IPS-15b (cell line): ENCODE data around the gene MT4.

Experiments used
- H3K27me3 ChIP-seq: one replicate; pipeline ENCODE4 v1.6.1; 2013; ENCODE audit warnings: low read length; ENCODE audit not compliant: control insufficient read depth, insufficient read depth
- H3K36me3 ChIP-seq: one replicate; pipeline ENCODE4 v1.6.1; 2013; ENCODE audit warnings: low read length; ENCODE audit not compliant: control insufficient read depth, insufficient read depth
- H3K4me1 ChIP-seq: one replicate; pipeline ENCODE4 v1.6.1; 2013; ENCODE audit warnings: mild to moderate bottlenecking, low read length; ENCODE audit not compliant: control insufficient read depth, insufficient read depth
- H3K4me3 ChIP-seq: one replicate; pipeline ENCODE4 v1.5.1; 2013; ENCODE audit warnings: low read depth, low read length
- H3K9ac ChIP-seq: one replicate; pipeline ENCODE4 v1.6.1; 2013; ENCODE audit warnings: low read depth, mild to moderate bottlenecking, low read length
- H3K9me3 ChIP-seq: one replicate; pipeline ENCODE4 v1.6.1; 2013; ENCODE audit warnings: mild to moderate bottlenecking, low read length; ENCODE audit not compliant: control insufficient read depth, insufficient read depth

Gene MT4

GRCh38 chr16:56591377-56592060, 26.6 kb downstream of the MT4 start:
- peaks cover 62% of the 10 kb centered on the region for H3K27me3 ChIP-seq
- H3K9me3 ChIP-seq = no peaks in the 10 kb centered on the region
- H3K4me3 ChIP-seq = no peak overlapping the region
- no peaks in the 10 kb centered on the region for H3K36me3 ChIP-seq
- H3K4me1 ChIP-seq = no peaks in the 10 kb centered on the region
- H3K9ac ChIP-seq = no peak overlapping the region

GRCh38 chr16:56593573-56594291, 28.9 kb downstream of the MT4 start:
- Histone ChIP-seq H3K4me3 (no peak overlapping the region), H3K27me3 (peaks cover 40% of the 10 kb centered on the region), H3K4me1 (no peaks in the 10 kb centered on the region), H3K9ac (no peak overlapping the region), H3K36me3 (no peaks in the 10 kb centered on the region), H3K9me3 (no peaks in the 10 kb centered on the region)

GRCh38 chr16:56594292-56594619, 29.4 kb downstream of the MT4 start:
- H3K27me3 ChIP-seq = peaks cover 35% of the 10 kb centered on the region
- H3K36me3 ChIP-seq = no peaks in the 10 kb centered on the region
- H3K9ac ChIP-seq = no peak overlapping the region
- H3K4me1 ChIP-seq = no peaks in the 10 kb centered on the region
- H3K4me3 ChIP-seq = no peak overlapping the region
- H3K9me3 ChIP-seq = no peaks in the 10 kb centered on the region

GRCh38 chr16:56600398-56600999, 35.6 kb downstream of the MT4 start:
- H3K9ac ChIP-seq = no peak overlapping the region
- no peaks in the 10 kb centered on the region for H3K36me3 ChIP-seq
- H3K9me3 ChIP-seq = no peaks in the 10 kb centered on the region
- H3K27me3 ChIP-seq = peaks cover 17% of the 10 kb centered on the region
- H3K4me1 ChIP-seq = no peaks in the 10 kb centered on the region
- no peak overlapping the region for H3K4me3 ChIP-seq

GRCh38 chr16:56601325-56601724, 36.5 kb downstream of the MT4 start:
- no peaks in the 10 kb centered on the region for H3K9me3 ChIP-seq
- H3K4me1 ChIP-seq = no peaks in the 10 kb centered on the region
- no peak overlapping the region for H3K4me3 ChIP-seq
- H3K27me3 ChIP-seq = peaks cover 25% of the 10 kb centered on the region
- no peak overlapping the region for H3K9ac ChIP-seq
- H3K36me3 ChIP-seq = no peaks in the 10 kb centered on the region

- Histone ChIP-seq H3K36me3 (no peaks in the 10 kb centered on the region), H3K9me3 (no peaks in the 10 kb centered on the region), H3K4me3 (no peak overlapping the region), H3K27me3 (peaks cover 47% of the 10 kb centered on the region), H3K9ac (no peak overlapping the region), H3K4me1 (no peaks in the 10 kb centered on the region)
Measured at GRCh38 chr16:56603589-56603988, 38.7 kb downstream of the MT4 start.

GRCh38 chr16:56604966-56605365, 40.1 kb downstream of the MT4 start:
- Histone ChIP-seq H3K9ac (no peak overlapping the region), H3K4me3 (no peak overlapping the region), H3K27me3 (peaks cover 61% of the 10 kb centered on the region), H3K4me1 (peaks cover 5% of the 10 kb centered on the region), H3K36me3 (no peaks in the 10 kb centered on the region), H3K9me3 (no peaks in the 10 kb centered on the region)

- Histone ChIP-seq H3K9ac (no peak overlapping the region), H3K4me1 (peaks cover 7% of the 10 kb centered on the region), H3K9me3 (no peaks in the 10 kb centered on the region), H3K27me3 (peaks cover 66% of the 10 kb centered on the region), H3K4me3 (no peak overlapping the region), H3K36me3 (no peaks in the 10 kb centered on the region)
Measured at GRCh38 chr16:56605475-56605874, 40.6 kb downstream of the MT4 start.

GRCh38 chr16:56606071-56606475, 41.2 kb downstream of the MT4 start:
- Histone ChIP-seq H3K4me3 (no peak overlapping the region), H3K9ac (no peak overlapping the region), H3K27me3 (peaks cover 72% of the 10 kb centered on the region), H3K9me3 (no peaks in the 10 kb centered on the region), H3K4me1 (peaks cover 9% of the 10 kb centered on the region), H3K36me3 (no peaks in the 10 kb centered on the region)

- peaks cover 72% of the 10 kb centered on the region for H3K27me3 ChIP-seq
- H3K4me1 ChIP-seq = peaks cover 9% of the 10 kb centered on the region
- H3K4me3 ChIP-seq = no peak overlapping the region
- H3K36me3 ChIP-seq = no peaks in the 10 kb centered on the region
- no peaks in the 10 kb centered on the region for H3K9me3 ChIP-seq
- no peak overlapping the region for H3K9ac ChIP-seq
Measured at GRCh38 chr16:56606476-56607108, 41.7 kb downstream of the MT4 start.

GRCh38 chr16:56607109-56607618, 42.3 kb downstream of the MT4 start:
- Histone ChIP-seq H3K9ac (no peak overlapping the region), H3K4me3 (no peak overlapping the region), H3K4me1 (peaks cover 9% of the 10 kb centered on the region), H3K27me3 (peaks cover 75% of the 10 kb centered on the region), H3K36me3 (no peaks in the 10 kb centered on the region), H3K9me3 (no peaks in the 10 kb centered on the region)
